Astrocyte of the cerebellum (primary cell): ENCODE results near the gene TIRAP.

Experiments
- DNase-seq: peaks from one replicate; pipeline ENCODE4 v3.0.0-alpha.2; 2011; ENCODE audit warnings: low read depth
- H3K4me3 ChIP-seq: 2 replicates; pipeline ENCODE4 v1.5.1; 2011; ENCODE audit warnings: mild to moderate bottlenecking, low read depth, low read length, moderate library complexity
- in situ Hi-C: cut with HindIII; loops from 2 replicates; pipeline ENCODE4 v1.10.0; 2017; ENCODE audit warnings: low sequenced_read_pairs
- TF ChIP-seq, protein P1 (sequence below): IDR thresholded peaks from 2 replicates; pipeline ENCODE4 v1.5.1; 2012; ENCODE audit warnings: low read length, low read depth, moderate library complexity, mild to moderate bottlenecking; ENCODE audit errors: missing control alignments

Gene TIRAP

DNA sequence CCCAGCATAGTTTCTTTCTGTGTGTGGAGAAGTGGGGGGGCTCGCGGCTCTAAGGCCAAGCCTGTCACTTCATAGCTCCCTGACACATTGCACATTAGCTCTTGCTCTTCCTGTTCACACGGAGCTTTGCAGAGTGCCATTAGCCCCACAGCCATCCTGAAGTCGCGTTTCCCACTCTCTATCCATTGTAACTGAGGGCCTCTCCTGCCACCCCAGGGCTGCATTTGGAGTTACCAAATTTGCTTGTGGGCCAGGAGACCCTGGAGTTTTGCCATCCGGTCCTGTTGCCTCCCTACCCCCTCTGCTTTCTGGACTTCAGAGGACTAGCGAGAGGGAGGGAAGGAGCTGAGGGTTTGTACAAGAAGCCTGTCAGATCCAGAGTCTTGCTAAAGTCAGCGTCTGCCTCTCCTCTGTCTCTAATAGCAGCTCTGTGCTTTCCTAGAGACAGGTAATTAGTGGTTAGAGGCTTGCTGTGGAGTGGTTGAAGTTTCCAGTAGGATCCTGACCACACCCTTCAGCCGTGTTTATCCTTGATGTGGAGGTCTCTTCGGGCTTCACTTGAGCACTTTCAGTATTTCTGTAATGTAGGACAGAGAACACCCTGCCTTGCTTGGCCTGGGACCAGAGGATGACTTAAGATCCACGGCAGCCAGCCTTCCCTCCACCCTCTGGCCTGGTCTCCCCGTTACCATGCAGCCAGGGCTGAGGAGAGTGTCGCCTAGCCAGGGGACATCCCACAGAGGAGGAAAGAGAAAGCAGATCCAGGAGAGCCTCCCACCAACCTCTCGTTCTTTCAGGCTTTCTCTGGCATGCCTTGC, 35.1 kb downstream of the TIRAP start:
- TF ChIP-seq, protein P1, sequence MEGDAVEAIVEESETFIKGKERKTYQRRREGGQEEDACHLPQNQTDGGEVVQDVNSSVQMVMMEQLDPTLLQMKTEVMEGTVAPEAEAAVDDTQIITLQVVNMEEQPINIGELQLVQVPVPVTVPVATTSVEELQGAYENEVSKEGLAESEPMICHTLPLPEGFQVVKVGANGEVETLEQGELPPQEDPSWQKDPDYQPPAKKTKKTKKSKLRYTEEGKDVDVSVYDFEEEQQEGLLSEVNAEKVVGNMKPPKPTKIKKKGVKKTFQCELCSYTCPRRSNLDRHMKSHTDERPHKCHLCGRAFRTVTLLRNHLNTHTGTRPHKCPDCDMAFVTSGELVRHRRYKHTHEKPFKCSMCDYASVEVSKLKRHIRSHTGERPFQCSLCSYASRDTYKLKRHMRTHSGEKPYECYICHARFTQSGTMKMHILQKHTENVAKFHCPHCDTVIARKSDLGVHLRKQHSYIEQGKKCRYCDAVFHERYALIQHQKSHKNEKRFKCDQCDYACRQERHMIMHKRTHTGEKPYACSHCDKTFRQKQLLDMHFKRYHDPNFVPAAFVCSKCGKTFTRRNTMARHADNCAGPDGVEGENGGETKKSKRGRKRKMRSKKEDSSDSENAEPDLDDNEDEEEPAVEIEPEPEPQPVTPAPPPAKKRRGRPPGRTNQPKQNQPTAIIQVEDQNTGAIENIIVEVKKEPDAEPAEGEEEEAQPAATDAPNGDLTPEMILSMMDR = no peak
- DNase-seq = peak; percentile 88
- in situ Hi-C loops = no loop called here
- H3K4me3 ChIP-seq = peak overlapping the region; percentile 15

DNA sequence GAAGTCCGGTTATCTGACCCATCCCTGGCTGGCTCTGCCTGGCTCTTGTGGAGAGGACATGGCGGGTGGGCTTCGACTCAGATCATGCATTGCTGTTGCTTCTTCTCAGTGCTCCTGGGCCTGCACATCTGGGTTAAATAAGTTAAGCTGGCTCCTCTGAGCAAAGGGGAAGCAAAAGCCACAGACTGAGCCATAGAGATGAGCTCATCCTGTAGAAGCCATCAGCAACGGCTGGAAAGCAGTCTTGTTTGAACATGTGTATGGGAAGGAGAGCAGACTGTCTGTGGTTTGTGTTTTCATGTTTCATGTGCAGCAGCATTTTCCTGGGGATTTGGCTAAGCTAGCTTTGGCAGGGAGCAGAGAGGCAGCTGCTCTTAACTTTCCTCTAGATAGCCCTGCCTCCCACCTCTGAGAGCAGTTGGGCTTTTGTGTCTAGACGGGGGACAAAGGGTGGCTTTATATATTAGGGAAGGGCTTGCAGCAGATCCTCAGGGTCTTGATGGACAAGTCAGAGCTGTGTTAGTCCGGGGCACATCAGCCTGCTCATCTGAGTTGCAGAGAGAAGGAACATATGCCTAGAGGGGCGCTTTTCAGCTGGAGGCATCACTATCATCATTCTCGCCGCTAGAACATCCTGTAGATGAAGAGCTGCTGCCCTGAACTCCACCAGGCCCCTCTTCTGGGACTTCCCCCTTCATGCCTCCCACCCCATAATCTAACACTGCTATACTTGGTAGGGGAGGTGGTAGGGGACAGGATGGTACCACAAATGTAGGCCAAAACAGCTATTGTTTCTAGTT, 35.9 kb downstream of the TIRAP start:
- in situ Hi-C loops = no loop called here
- TF ChIP-seq, protein P1 = no peak
- peak; percentile 94 for DNase-seq
- peak overlapping the region; percentile 15 for H3K4me3 ChIP-seq

DNA sequence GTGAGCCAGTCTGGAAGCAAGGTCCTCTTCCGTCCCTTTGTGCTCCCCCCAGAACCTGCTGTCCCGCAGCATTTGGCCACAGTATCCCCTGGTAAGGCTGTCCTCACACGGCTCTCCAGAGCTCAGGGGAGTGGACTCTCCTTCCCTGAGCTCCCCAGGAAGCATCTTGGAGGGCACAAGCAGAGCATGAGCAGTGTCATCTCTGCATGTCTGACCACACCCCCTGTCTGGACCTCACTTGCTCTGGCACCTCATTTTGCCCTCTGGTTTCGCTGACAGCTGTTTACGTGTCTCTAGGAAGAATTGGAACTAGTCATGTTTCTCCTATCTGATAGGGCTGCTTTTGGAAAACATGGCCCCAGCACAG, 36.5 kb downstream of the TIRAP start:
- H3K4me3 ChIP-seq = no peak overlapping the region
- in situ Hi-C loops = no loop called here
- no peak for DNase-seq
- TF ChIP-seq, protein P1 = no peak

DNA sequence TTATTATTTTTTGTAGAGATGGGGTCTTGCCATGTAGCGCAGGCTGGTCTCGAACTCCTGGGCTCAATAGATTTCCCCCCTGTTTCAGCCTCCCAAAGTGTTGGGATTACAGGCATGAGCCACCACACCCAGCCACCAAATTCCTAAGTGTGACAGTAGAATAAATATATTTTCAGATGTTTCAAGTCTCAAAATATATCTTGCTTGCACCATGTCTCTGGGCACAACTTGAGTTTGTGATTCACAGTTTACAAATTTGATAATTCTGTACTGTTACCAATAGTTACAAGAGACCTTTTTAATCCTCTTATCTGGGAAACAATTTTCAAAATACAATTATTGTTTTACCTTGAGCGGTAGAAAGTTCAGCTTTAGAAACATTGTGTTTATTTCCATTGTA, 40.1 kb downstream of the TIRAP start:
- in situ Hi-C loops = no loop called here
- H3K4me3 ChIP-seq = no peak overlapping the region
- DNase-seq = no peak
- TF ChIP-seq, protein P1 = no peak

DNA sequence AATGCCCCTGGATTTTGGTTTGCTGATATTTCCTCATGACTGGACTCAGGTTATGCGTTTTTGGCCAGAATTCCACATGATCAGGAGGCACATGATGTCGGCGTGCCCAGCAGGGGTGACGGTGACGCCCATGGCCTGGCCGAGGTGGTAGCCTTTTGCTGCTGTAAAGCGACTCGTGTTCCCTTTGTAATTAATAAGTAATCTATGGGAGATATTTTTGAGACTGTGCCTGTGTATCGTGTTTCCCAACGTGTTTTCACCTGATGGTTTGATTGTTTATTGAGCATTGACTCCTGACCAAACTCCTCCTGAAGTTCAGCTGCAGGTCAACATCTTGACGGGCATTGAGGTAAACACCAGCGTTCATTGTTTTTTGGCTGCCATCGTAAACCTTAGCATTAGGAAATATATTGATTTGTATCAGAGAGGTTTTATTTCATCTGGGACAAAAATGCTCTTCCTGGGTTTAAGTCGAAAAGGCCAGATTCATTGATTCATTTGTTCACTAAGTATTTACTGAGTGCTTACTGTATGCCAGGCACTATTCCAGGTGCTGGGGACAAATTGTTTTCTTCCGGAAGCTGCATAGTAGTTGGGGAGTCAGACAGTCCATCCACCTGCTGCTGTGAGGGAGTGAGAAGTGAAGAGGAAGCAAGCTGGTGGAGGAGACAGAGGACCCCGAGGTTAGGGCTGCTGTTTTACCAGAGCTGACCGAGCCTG, 44.5 kb downstream of the TIRAP start:
- no peak for DNase-seq
- TF ChIP-seq, protein P1 = no peak
- H3K4me3 ChIP-seq = no peak overlapping the region
- in situ Hi-C loops = no loop called here

DNA sequence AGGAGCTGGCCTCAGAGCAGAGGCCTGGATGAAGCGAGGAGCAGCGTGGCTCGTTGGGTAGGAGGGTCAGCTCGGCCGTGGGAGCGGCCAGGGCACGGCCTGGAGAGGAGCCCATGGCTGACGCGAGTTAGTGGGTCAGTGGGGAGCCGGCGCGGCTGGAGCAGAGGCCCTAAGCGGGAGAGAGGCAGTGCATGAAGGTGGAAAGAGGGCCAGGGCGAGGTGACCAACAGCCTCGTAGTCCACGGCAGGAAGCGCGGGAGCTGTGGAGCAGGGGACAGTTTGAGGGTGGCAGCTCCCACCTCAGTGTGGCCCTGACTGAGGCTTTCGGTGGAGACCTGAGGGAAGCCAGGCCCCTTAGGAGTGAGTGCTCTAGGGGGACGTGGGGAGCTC, 45.1 kb downstream of the TIRAP start:
- DNase-seq = no peak
- H3K4me3 ChIP-seq = no peak overlapping the region
- in situ Hi-C loops = no loop called here
- TF ChIP-seq, protein P1 = no peak
